GM18499 (cell line): ENCODE data around the gene PHF21A.
"Not testable (repeated sequence)": the region's sequence is repeated elsewhere in the genome, so short reads cannot be mapped to it uniquely, and the experiment has no call there.

Experiments used
- ATAC-seq: cut with Tn5 transposase; IDR thresholded peaks from one replicate; pipeline ENCODE4 v1.9.1; 2021; ENCODE audit warnings: moderate number of reproducible peaks; ENCODE audit not compliant: insufficient read depth, unreplicated experiment

The PHF21A gene

GRCh38 chr11:45910623-45911022 lies 210.6 kb downstream of the PHF21A start:
- ATAC-seq, result no peak

GRCh38 chr11:45909594-45910475 lies 211.4 kb downstream of the PHF21A start:
- no peak for ATAC-seq

GRCh38 chr11:45907911-45908370 lies 213.3 kb downstream of the PHF21A start:
- no peak for ATAC-seq

GRCh38 chr11:45906965-45907611 lies 214.2 kb downstream of the PHF21A start, which contains the start of gene FREY1:
FREY1 (minus strand) TSS chr11:45907271; CDS start chr11:45907245, 26 bp downstream.
- no peak for ATAC-seq

- ATAC-seq, result no peak
Observed at GRCh38 chr11:45906096-45906682, 215.1 kb downstream of the PHF21A start.

GRCh38 chr11:45905576-45905975 lies 215.7 kb downstream of the PHF21A start:
- not testable (repeated sequence) for ATAC-seq

- ATAC-seq, result no peak
Observed at GRCh38 chr11:45905095-45905494, 216.2 kb downstream of the PHF21A start.

GRCh38 chr11:45904309-45904915 lies 216.8 kb downstream of the PHF21A start:
- ATAC-seq, result no peak

GRCh38 chr11:45902452-45903380 lies 218.5 kb downstream of the PHF21A start:
- ATAC-seq, result no peak

GRCh38 chr11:45901626-45902025 lies 219.6 kb downstream of the PHF21A start:
- no peak for ATAC-seq

- ATAC-seq, result no peak
Observed at GRCh38 chr11:45900916-45901617, 220.2 kb downstream of the PHF21A start.

GRCh38 chr11:45900175-45900800 lies 221.0 kb downstream of the PHF21A start:
- ATAC-seq, result not testable (repeated sequence)

- ATAC-seq, result no peak
Observed at GRCh38 chr11:45899448-45900174, 221.6 kb downstream of the PHF21A start.

- no peak for ATAC-seq
Observed at GRCh38 chr11:45899086-45899447, 222.2 kb downstream of the PHF21A start.

- no peak for ATAC-seq
Observed at GRCh38 chr11:45897556-45897955, 223.7 kb downstream of the PHF21A start.

GRCh38 chr11:45896422-45896984 lies 224.8 kb downstream of the PHF21A start:
- no peak for ATAC-seq

- no peak for ATAC-seq
Observed at GRCh38 chr11:45895553-45896259, 225.5 kb downstream of the PHF21A start.
